K562 (cell line): ENCODE measurements around the gene SH3D19. TPM values are rescaled to one million over a fixed set of nuclear protein-coding genes. Genes with fewer than 3 reads are reported as not detected.

Experiments used
- ATAC-seq: fragments of 200-7000 bp; cut with Tn5 transposase; 3 replicates; pipeline ENCODE4 v1.9.1; 2020; ENCODE audit warnings: moderate library complexity
- BruUV-seq: library from RNA; stranded (reverse); fragments of 400-500 nt; replicated peaks from 2 replicates; lab custom pipeline; 2021; lab: Mats Ljungman, UMichigan
- CTCF ChIA-PET: fragments of 300-600 bp; formaldehyde crosslinking; extraction: SDS; loops from one replicate; lab custom pipeline; 2021; ENCODE audit warnings: low intra/inter-chr PET ratio; lab: Yijun Ruan, JAX
- POLR2A ChIA-PET: fragments of 300-600, 350-650 bp; sonication (Branson Sonifier 250); formaldehyde crosslinking; extraction: SDS; loops from one replicate; lab custom pipeline; 2021; ENCODE audit warnings: antibody characterized with exemption, inconsistent platforms; lab: Yijun Ruan, JAX
- DNase-seq, 4 experiments: peaks; one replicate each; pipeline versions ENCODE4 v3.0.0 to v3.0.0-alpha.2; 2011 to 2018; ENCODE audit warnings: low spot score in 3 of 4, mixed read lengths in 3 of 4; ENCODE audit errors: extremely low read depth in 1 of 4
- FAIRE-seq: peaks from 2 replicates; lab custom pipeline; 2011; peaks lifted over from hg19 to GRCh38; lab: Jason Lieb, UNC
- H2AFZ ChIP-seq: 2 replicates; pipeline ENCODE4 v1.6.0; 2011; ENCODE audit warnings: low read depth, low read length, control low read depth, inconsistent platforms
- H3K27ac ChIP-seq: fragments of 200-600 bp; 3 replicates; pipeline ENCODE4 v1.8.0; 2011; ENCODE audit warnings: low read depth, mild to moderate bottlenecking, control low read depth, inconsistent platforms, low read length, moderate library complexity, mixed read lengths; ENCODE audit errors: extremely low read depth
- H3K27me3 ChIP-seq, 2 experiments: fragments of 300-600 bp in 1 of 2; 2 replicates in 1 of 2; 3 replicates in 1 of 2; pipeline versions ENCODE4 v1.6.0 to v1.8.0; 2011; ENCODE audit warnings: inconsistent platforms in 2 of 2, low read length in 2 of 2, mild to moderate bottlenecking in 1 of 2, mixed read lengths in 1 of 2, moderate library complexity in 1 of 2; ENCODE audit not compliant: control insufficient read depth in 2 of 2, insufficient read depth in 2 of 2
- H3K36me3 ChIP-seq: fragments of 300-600 bp; 3 replicates; pipeline ENCODE4 v1.8.0; 2011; ENCODE audit warnings: mild to moderate bottlenecking, low read length, inconsistent platforms; ENCODE audit not compliant: control insufficient read depth, insufficient read depth
- H3K4me1 ChIP-seq, 2 experiments: fragments of 200-600 bp in 1 of 2; replicated peaks in 1 of 2; 2 replicates in 1 of 2; 3 replicates in 1 of 2; pipeline versions ENCODE4 v1.5.1 to v1.8.0; 2011; ENCODE audit warnings: inconsistent platforms in 2 of 2, low read length in 2 of 2, mild to moderate bottlenecking in 1 of 2, mixed read lengths in 1 of 2, moderate library complexity in 1 of 2; ENCODE audit not compliant: control insufficient read depth in 2 of 2, insufficient read depth in 2 of 2
- H3K4me2 ChIP-seq: 2 replicates; pipeline ENCODE4 v1.6.1; 2011; ENCODE audit warnings: low read length, control low read depth, inconsistent platforms, mixed read lengths; ENCODE audit not compliant: insufficient read depth
- H3K4me3 ChIP-seq: fragments of 200-600 bp; sonication (generic), shearing (Covaris generic); 2 replicates; pipeline ENCODE4 v1.5.1; 2016; ENCODE audit warnings: control low read depth, inconsistent platforms
- H3K79me2 ChIP-seq: fragments of 200-600 bp; 3 replicates; pipeline ENCODE4 v1.8.0; 2011; ENCODE audit warnings: low read length, inconsistent platforms; ENCODE audit not compliant: control insufficient read depth, insufficient read depth
- H3K9ac ChIP-seq, 2 experiments: 2 replicates each; pipeline versions ENCODE4 v1.6.0 to v1.6.1; 2011; ENCODE audit warnings: low read depth in 2 of 2, low read length in 2 of 2, control low read depth in 1 of 2, inconsistent platforms in 1 of 2, mild to moderate bottlenecking in 1 of 2, mixed read lengths in 1 of 2; ENCODE audit not compliant: insufficient read depth in 1 of 2
- H3K9me1 ChIP-seq: one replicate; pipeline ENCODE4 v1.6.0; 2011; ENCODE audit warnings: inconsistent platforms, mild to moderate bottlenecking, low read length, moderate library complexity; ENCODE audit not compliant: control insufficient read depth, insufficient read depth
- H3K9me3 ChIP-seq: replicated peaks from 2 replicates; pipeline ENCODE4 v1.5.1; 2011; ENCODE audit warnings: low read depth, low read length, inconsistent platforms; ENCODE audit not compliant: control insufficient read depth, insufficient read depth
- H4K20me1 ChIP-seq: replicated peaks from 2 replicates; pipeline ENCODE4 v1.6.1; 2011; ENCODE audit warnings: low read length, inconsistent platforms, mixed read lengths; ENCODE audit not compliant: control insufficient read depth, insufficient read depth
- E2F1 ChIP-seq: sonication (generic); formaldehyde crosslinking; IDR thresholded peaks from 2 replicates; pipeline ENCODE4 v1.8.1; 2023; ENCODE audit warnings: mild to moderate bottlenecking, missing genetic modification reagents, moderate library complexity
- WGBS: fragments of 100-300 bp; shearing (Covaris generic); methylation state at CpG from one replicate; pipeline ENCODE4 v1.1.6; 2016; ENCODE audit warnings: low coverage, mixed read lengths; ENCODE audit not compliant: insufficient coverage; ENCODE audit errors: missing lambda C conversion rate; 5-methylcytosine and 5-hydroxymethylcytosine counted together
- in situ Hi-C: fragments of 300-500 bp; cut with MboI; formaldehyde crosslinking; loops from 4 replicates; pipeline ENCODE4 v1.15.0; 2018; ENCODE audit warnings: inconsistent platforms, mixed read lengths
- intact Hi-C: fragments of 100-400 bp; cut with micrococcal nuclease; formaldehyde crosslinking; loops from 2 replicates; pipeline ENCODE4 v1.14.2; 2022
- polyA plus RNA-seq, 8 experiments: library from polyadenylated mRNA; depleted of rRNA in 4 of 8; stranded (reverse) in 5 of 8; unstranded in 3 of 8; fragments of >200 nt; fragmentation: Nextera tagmentation in 2 of 8; fragmentation: Illumina TruSeq in 1 of 8; extraction: Ambion mirVana in 2 of 8; extraction: Trizol in 1 of 8; gene quantifications; 2 replicates each; pipeline versions ENCODE4 v1.2.1 to v1.2.3, GENCODE V29; 2011 to 2014; ENCODE audit warnings: inconsistent platforms in 1 of 8, missing spikeins in 1 of 8
- total RNA-seq, 7 experiments: library from RNA; depleted of rRNA in 6 of 7; stranded (reverse); fragments of >200 nt in 6 of 7; fragmentation: Illumina TruSeq in 2 of 7; extraction: Trizol in 2 of 7; gene quantifications; 2 replicates each; pipeline versions ENCODE4 v1.2.1 to v1.2.3, GENCODE V29; 2011 to 2021; ENCODE audit warnings: low replicate concordance in 1 of 7
- TF ChIP-seq, protein P1 (sequence below): fragments of 450-650 bp; IDR thresholded peaks from 2 replicates; pipeline ENCODE4 v1.6.1; 2017; ENCODE audit warnings: antibody characterized with exemption, mild to moderate bottlenecking
- TF ChIP-seq, protein P2 (sequence below): fragments of 450-650 bp; IDR thresholded peaks from 2 replicates; pipeline ENCODE4 v1.7.0; 2016; ENCODE audit warnings: borderline replicate concordance

SH3D19 gene
- total and polyA plus RNA-seq, 9 of the 15 experiments (the other 6 are each of a cell fraction or from before 2014, with no cell fraction given): 0.42 to 2.2 (median 1.1) TPM; not detected in 6

DNA sequence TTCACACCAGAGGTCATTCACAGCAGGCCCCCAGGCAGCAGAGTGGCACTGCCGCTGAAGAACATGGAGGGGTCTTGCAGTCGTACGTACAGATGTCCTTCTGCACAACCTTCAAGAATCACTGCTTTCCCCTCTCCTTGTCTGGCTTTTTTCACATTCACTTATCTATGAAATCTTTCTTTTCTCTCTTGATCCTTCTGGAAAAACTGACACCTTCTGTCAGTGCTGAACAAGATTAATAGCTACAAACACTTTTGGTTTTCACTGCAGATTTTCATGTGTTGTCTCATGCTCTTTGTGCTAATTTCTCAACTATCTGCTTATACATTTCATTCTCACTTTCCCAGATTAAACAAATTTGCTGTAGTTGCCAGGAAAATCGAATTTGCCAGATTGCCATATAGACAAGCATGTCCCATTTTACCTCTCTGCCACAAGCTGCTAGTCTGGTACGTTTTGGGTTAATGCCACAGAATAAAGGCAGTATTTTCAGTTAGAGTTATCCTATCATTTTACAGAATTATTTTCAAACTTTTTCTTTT, 142.9 kb downstream of the SH3D19 start:
- CTCF ChIA-PET: no interaction called here
- POLR2A ChIA-PET: no interaction called here
- no peak for TF ChIP-seq E2F1 (CRISPR knock-in tag)
- TF ChIP-seq, protein P1, sequence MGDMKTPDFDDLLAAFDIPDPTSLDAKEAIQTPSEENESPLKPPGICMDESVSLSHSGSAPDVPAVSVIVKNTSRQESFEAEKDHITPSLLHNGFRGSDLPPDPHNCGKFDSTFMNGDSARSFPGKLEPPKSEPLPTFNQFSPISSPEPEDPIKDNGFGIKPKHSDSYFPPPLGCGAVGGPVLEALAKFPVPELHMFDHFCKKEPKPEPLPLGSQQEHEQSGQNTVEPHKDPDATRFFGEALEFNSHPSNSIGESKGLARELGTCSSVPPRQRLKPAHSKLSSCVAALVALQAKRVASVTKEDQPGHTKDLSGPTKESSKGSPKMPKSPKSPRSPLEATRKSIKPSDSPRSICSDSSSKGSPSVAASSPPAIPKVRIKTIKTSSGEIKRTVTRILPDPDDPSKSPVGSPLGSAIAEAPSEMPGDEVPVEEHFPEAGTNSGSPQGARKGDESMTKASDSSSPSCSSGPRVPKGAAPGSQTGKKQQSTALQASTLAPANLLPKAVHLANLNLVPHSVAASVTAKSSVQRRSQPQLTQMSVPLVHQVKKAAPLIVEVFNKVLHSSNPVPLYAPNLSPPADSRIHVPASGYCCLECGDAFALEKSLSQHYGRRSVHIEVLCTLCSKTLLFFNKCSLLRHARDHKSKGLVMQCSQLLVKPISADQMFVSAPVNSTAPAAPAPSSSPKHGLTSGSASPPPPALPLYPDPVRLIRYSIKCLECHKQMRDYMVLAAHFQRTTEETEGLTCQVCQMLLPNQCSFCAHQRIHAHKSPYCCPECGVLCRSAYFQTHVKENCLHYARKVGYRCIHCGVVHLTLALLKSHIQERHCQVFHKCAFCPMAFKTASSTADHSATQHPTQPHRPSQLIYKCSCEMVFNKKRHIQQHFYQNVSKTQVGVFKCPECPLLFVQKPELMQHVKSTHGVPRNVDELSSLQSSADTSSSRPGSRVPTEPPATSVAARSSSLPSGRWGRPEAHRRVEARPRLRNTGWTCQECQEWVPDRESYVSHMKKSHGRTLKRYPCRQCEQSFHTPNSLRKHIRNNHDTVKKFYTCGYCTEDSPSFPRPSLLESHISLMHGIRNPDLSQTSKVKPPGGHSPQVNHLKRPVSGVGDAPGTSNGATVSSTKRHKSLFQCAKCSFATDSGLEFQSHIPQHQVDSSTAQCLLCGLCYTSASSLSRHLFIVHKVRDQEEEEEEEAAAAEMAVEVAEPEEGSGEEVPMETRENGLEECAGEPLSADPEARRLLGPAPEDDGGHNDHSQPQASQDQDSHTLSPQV: no peak
- TF ChIP-seq, protein P2, sequence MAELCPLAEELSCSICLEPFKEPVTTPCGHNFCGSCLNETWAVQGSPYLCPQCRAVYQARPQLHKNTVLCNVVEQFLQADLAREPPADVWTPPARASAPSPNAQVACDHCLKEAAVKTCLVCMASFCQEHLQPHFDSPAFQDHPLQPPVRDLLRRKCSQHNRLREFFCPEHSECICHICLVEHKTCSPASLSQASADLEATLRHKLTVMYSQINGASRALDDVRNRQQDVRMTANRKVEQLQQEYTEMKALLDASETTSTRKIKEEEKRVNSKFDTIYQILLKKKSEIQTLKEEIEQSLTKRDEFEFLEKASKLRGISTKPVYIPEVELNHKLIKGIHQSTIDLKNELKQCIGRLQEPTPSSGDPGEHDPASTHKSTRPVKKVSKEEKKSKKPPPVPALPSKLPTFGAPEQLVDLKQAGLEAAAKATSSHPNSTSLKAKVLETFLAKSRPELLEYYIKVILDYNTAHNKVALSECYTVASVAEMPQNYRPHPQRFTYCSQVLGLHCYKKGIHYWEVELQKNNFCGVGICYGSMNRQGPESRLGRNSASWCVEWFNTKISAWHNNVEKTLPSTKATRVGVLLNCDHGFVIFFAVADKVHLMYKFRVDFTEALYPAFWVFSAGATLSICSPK: no peak

More for the DNA sequence above, 142.9 kb downstream of the SH3D19 start:
- no peak overlapping the region for H2AFZ ChIP-seq
- H3K4me2 ChIP-seq: no peak overlapping the region
- DNase-seq: no peak
- no peaks in the 10 kb centered on the region for H4K20me1 ChIP-seq
- no peaks in the 10 kb centered on the region for H3K9me3 ChIP-seq
- in situ Hi-C loops: no loop called here
- no peaks in the 10 kb centered on the region for H3K4me1 ChIP-seq
- no peaks in the 10 kb centered on the region for H3K36me3 ChIP-seq
- WGBS: 1% methylated on average over 5 of the region's 5 CpGs
- intact Hi-C loops: no loop called here
- H3K27me3 ChIP-seq: peaks cover 12 to 19% of the 10 kb centered on the region in 2 experiments; a peak in 4 of 5 replicates
- no peaks in the 10 kb centered on the region for H3K79me2 ChIP-seq
- H3K27ac ChIP-seq: no peak overlapping the region
- no peak overlapping the region for H3K9ac ChIP-seq
- no TSS peak for BruUV-seq
- no peak for ATAC-seq
- peak; percentile 23 for FAIRE-seq
- H3K4me3 ChIP-seq: no peak overlapping the region
- no peaks in the 10 kb centered on the region for H3K9me1 ChIP-seq
